KMS-11 (cell line): ENCODE results near the gene SBSN.

Source experiments
- H2AFZ ChIP-seq: fragments of 200-600 bp; sonication (generic); 2 replicates; pipeline ENCODE4 v1.6.1; 2016; ENCODE audit warnings: antibody characterized with exemption, mixed run types, low read depth
- H3K27ac ChIP-seq: fragments of 200-600 bp; sonication (generic); 2 replicates; pipeline ENCODE4 v1.6.1; 2016; ENCODE audit warnings: mild to moderate bottlenecking, mixed run types
- H3K27me3 ChIP-seq: fragments of 200-600 bp; sonication (generic); 2 replicates; pipeline ENCODE4 v1.6.1; 2017; ENCODE audit warnings: mild to moderate bottlenecking, low read depth, mixed run types, moderate library complexity; ENCODE audit not compliant: insufficient read depth
- H3K36me3 ChIP-seq: fragments of 200-600 bp; sonication (generic); 2 replicates; pipeline ENCODE4 v1.6.1; 2017; ENCODE audit warnings: mild to moderate bottlenecking, mixed run types; ENCODE audit not compliant: insufficient read depth
- H3K4me1 ChIP-seq: fragments of 200-600 bp; sonication (generic); 2 replicates; pipeline ENCODE4 v1.6.1; 2016; ENCODE audit warnings: mild to moderate bottlenecking, low read depth, mixed run types; ENCODE audit not compliant: poor library complexity, severe bottlenecking
- H3K4me2 ChIP-seq: fragments of 200-600 bp; sonication (generic); 2 replicates; pipeline ENCODE4 v1.7.0; 2016; ENCODE audit warnings: mild to moderate bottlenecking, mixed run types
- H3K4me3 ChIP-seq: fragments of 200-600 bp; sonication (generic); IDR thresholded peaks from 2 replicates; pipeline ENCODE4 v1.6.1; 2017; ENCODE audit warnings: low read depth, low read length, mixed read lengths; ENCODE audit not compliant: insufficient read depth
- H3K79me2 ChIP-seq: fragments of 200-600 bp; sonication (generic); 2 replicates; pipeline ENCODE4 v1.6.1; 2016; ENCODE audit warnings: low read depth, mixed run types; ENCODE audit not compliant: insufficient read depth
- H3K9ac ChIP-seq: fragments of 200-600 bp; sonication (generic); 2 replicates; pipeline ENCODE4 v1.6.1; 2016; ENCODE audit warnings: mild to moderate bottlenecking, mixed run types
- H4K20me1 ChIP-seq: fragments of 200-600 bp; sonication (generic); 2 replicates; pipeline ENCODE4 v1.6.1; 2016; ENCODE audit warnings: mild to moderate bottlenecking, mixed run types; ENCODE audit not compliant: insufficient read depth
- CTCF ChIP-seq: fragments of 200-600 bp; sonication (generic); conservative IDR thresholded peaks from 2 replicates; pipeline ENCODE4 v1.6.1; 2017; ENCODE audit warnings: low read depth, mild to moderate bottlenecking, antibody characterized with exemption, low read length, moderate library complexity, mixed read lengths

SBSN gene

GRCh38 chr19:35558400-35559280 lies 30.5 kb upstream of the SBSN start:
- H3K4me3 ChIP-seq = no peak overlapping the region
- no peaks in the 10 kb centered on the region for H4K20me1 ChIP-seq
- no peak overlapping the region for H2AFZ ChIP-seq
- no peak overlapping the region for H3K4me2 ChIP-seq
- H3K27ac ChIP-seq = no peak overlapping the region
- H3K79me2 ChIP-seq = no peaks in the 10 kb centered on the region
- H3K4me1 ChIP-seq = no peaks in the 10 kb centered on the region
- H3K36me3 ChIP-seq = no peaks in the 10 kb centered on the region
- TF ChIP-seq CTCF = no peak
- H3K9ac ChIP-seq = no peak overlapping the region
- H3K27me3 ChIP-seq = peaks cover 57% of the 10 kb centered on the region

GRCh38 chr19:35557539-35558399 lies 29.7 kb upstream of the SBSN start:
- H3K9ac ChIP-seq = no peak overlapping the region

GRCh38 chr19:35556846-35557538 lies 28.9 kb upstream of the SBSN start:
- H3K27ac ChIP-seq = no peak overlapping the region
- H3K4me3 ChIP-seq = no peak overlapping the region
- no peaks in the 10 kb centered on the region for H3K36me3 ChIP-seq
- peaks cover 49% of the 10 kb centered on the region for H3K27me3 ChIP-seq
- H3K9ac ChIP-seq = no peak overlapping the region
- no peak overlapping the region for H3K4me2 ChIP-seq
- no peaks in the 10 kb centered on the region for H3K79me2 ChIP-seq
- H2AFZ ChIP-seq = no peak overlapping the region
- H3K4me1 ChIP-seq = no peaks in the 10 kb centered on the region
- H4K20me1 ChIP-seq = no peaks in the 10 kb centered on the region
- no peak for TF ChIP-seq CTCF

More at GRCh38 chr19:35557539-35558399, 29.7 kb upstream of the SBSN start:
- peaks cover 55% of the 10 kb centered on the region for H3K27me3 ChIP-seq
- no peaks in the 10 kb centered on the region for H3K79me2 ChIP-seq
- H2AFZ ChIP-seq = no peak overlapping the region
- no peaks in the 10 kb centered on the region for H4K20me1 ChIP-seq
- TF ChIP-seq CTCF = no peak
- no peak overlapping the region for H3K27ac ChIP-seq
- no peak overlapping the region for H3K4me3 ChIP-seq
- H3K4me1 ChIP-seq = no peaks in the 10 kb centered on the region
- H3K36me3 ChIP-seq = no peaks in the 10 kb centered on the region
- H3K4me2 ChIP-seq = no peak overlapping the region

- Histone ChIP-seq H4K20me1 (no peaks in the 10 kb centered on the region), H3K9ac (no peak overlapping the region), H3K36me3 (no peaks in the 10 kb centered on the region), H3K4me2 (no peak overlapping the region), H3K4me3 (no peak overlapping the region), H2AFZ (no peak overlapping the region), H3K27me3 (peaks cover 40% of the 10 kb centered on the region), H3K27ac (no peak overlapping the region), H3K4me1 (no peaks in the 10 kb centered on the region), H3K79me2 (no peaks in the 10 kb centered on the region)
- TF ChIP-seq CTCF = no peak
Observed at GRCh38 chr19:35556025-35556590, 28.0 kb upstream of the SBSN start.
